ENCODE results near the gene REEP3. TPM values are rescaled to one million over a fixed set of nuclear protein-coding genes. Genes with fewer than 3 reads are reported as not detected.

The REEP3 gene
- total and polyA plus RNA-seq, 2 of the 8 experiments (the other 6 are each of a cell fraction or from before 2014, with no cell fraction given), result 5.8 to 31.5 TPM

GRCh38 chr10:63515002-63515763 is 6.0 kb upstream of the REEP3 start:
- Histone ChIP-seq H3K14ac (ENCODE audit: insufficient read length) (no peak overlapping the region), H3K56ac (replicated peaks; ENCODE audit: insufficient read length, low read depth, low read length) (no peak overlapping the region), H3K27me3 (replicated peaks in 1 of 4; ENCODE audit: control insufficient read depth in 3 of 4, extremely low read depth in 1 of 4, insufficient read depth in 3 of 4, low read length in 3 of 4) (no peaks in the 10 kb centered on the region), H3K36me3 (ENCODE audit: control insufficient read depth in 2 of 4, insufficient read depth in 4 of 4, low read length in 3 of 4) (no peaks in the 10 kb centered on the region), H3K23ac (ENCODE audit: insufficient read length) (no peak overlapping the region), H3K27ac (ENCODE audit: low read depth, low read length) (peak overlapping the region; percentile 88), H4K20me1 (replicated peaks in 1 of 2; ENCODE audit: control insufficient read depth in 1 of 2, insufficient read depth in 2 of 2, low read length in 2 of 2) (no peaks in the 10 kb centered on the region), H3K9me3 (ENCODE audit: insufficient read depth in 2 of 2, low read depth in 1 of 2, low read length in 1 of 2) (no peaks in the 10 kb centered on the region; a peak in 1 of 4 replicates), H2AK5ac (ENCODE audit: low read depth, low read length) (no peak overlapping the region), H3K4me2 (ENCODE audit: insufficient read depth in 1 of 2, low read depth in 2 of 2, low read length in 2 of 2) (peak overlapping the region; percentile 48 to 57), H3K4me1 (replicated peaks in 1 of 4; ENCODE audit: control insufficient read depth in 3 of 4, insufficient read depth in 4 of 4, low read length in 3 of 4) (peaks cover 2 to 17% (median 14%) of the 10 kb centered on the region in 4 experiments; a peak in 6 of 7 replicates), H2BK12ac (ENCODE audit: low read depth, low read length) (peak overlapping the region; percentile 71; the same call in 1 of the 2 replicates), H3K4ac (replicated peaks; ENCODE audit: insufficient read length, low read depth, low read length) (peak overlapping the region; percentile 27), H4K8ac (ENCODE audit: extremely low read depth, insufficient read depth, low read length) (no peak overlapping the region), H2BK15ac (ENCODE audit: low read length) (no peak overlapping the region), H4K91ac (replicated peaks; ENCODE audit: insufficient read length, low read length) (peak overlapping the region; percentile 61), H2BK120ac (replicated peaks; ENCODE audit: low read depth, low read length) (peak overlapping the region; percentile 65), H3K4me3 (ENCODE audit: extremely low read depth in 1 of 4, insufficient read depth in 2 of 4, low read depth in 3 of 4, low read length in 4 of 4) (peak overlapping the region in 1 of 4 experiments; percentile 43; a peak in 3 of 8 replicates), H4K5ac (ENCODE audit: insufficient read length, low read depth, low read length) (peak overlapping the region; percentile 26), H3K79me2 (ENCODE audit: control insufficient read depth in 1 of 2, insufficient read depth in 2 of 2, low read length in 2 of 2) (peaks cover 11 to 86% of the 10 kb centered on the region in 2 experiments), H2BK5ac (ENCODE audit: low read depth, low read length) (peak overlapping the region; percentile 73), H3K18ac (ENCODE audit: extremely low read depth, low read length) (no peak overlapping the region; the same call in 1 of the 2 replicates), H3K79me1 (ENCODE audit: low read depth, low read length) (no peaks in the 10 kb centered on the region), H3K9ac (replicated peaks in 1 of 4; ENCODE audit: extremely low read depth in 1 of 4, low read depth in 3 of 4, low read length in 3 of 4) (peak overlapping the region in 2 of 4 experiments; percentile 7 to 37; a peak in 1 of 7 replicates), H3K23me2 (ENCODE audit: low read depth, low read length) (no peaks in the 10 kb centered on the region; the same call in 1 of the 2 replicates), H2BK20ac (ENCODE audit: low read length) (no peak overlapping the region), H2AFZ (ENCODE audit: low read length) (no peak overlapping the region)
- CTCF ChIA-PET (ENCODE audit: partially characterized antibody), result interaction anchor here (0.6 to 2.9 kb wide), 7 partner anchors 11 to 763 kb away, joined by 3 to 10 read pairs (median 3); no protein-coding TSS in a partner anchor
- DNase-seq (ENCODE audit: low read depth in 1 of 2, low spot score in 2 of 2), result peak in 1 of 2 experiments; percentile 59
- 21% methylated on average over 5 of the region's 5 CpGs; no CpG with 5 or more reads in 1 of the 2 experiments for WGBS, 2 experiments (ENCODE audit: extremely low coverage in 1 of 2, insufficient coverage in 1 of 2, insufficient read length in 1 of 2, insufficient replicate concordance in 2 of 2, low coverage in 1 of 2, low lambda C conversion rate in 2 of 2, missing lambda C conversion rate in 1 of 2)
- POLR2A ChIA-PET (ENCODE audit: partially characterized antibody), result interaction anchor here (0.6 to 5.4 kb wide), 14 partner anchors 11 to 246 kb away, joined by 3 to 49 read pairs (median 4); partner anchors contain the start of gene JMJD1C
- peak; percentile 82 for FAIRE-seq
- TF ChIP-seq RFX5 (IDR thresholded peaks at IDR 0.05; ENCODE audit: borderline replicate concordance, low read depth, low read length) (no peak), SIX5 (IDR thresholded peaks at IDR 0.05; ENCODE audit: low read depth, low read length) (no peak), ASH2L (IDR thresholded peaks at IDR 0.05; ENCODE audit: low read length) (no peak), SP1 (IDR thresholded peaks at IDR 0.05; ENCODE audit: low read depth, low read length) (peak; percentile 53; the same call in 1 of the 2 replicates), HDAC2 (IDR thresholded peaks at IDR 0.05; ENCODE audit: borderline replicate concordance in 1 of 2, low read depth in 2 of 2, low read length in 2 of 2) (peak in 1 of 2 experiments; percentile 75; a peak in 1 of 4 replicates), BCL11A (IDR thresholded peaks at IDR 0.05; ENCODE audit: low read depth in 2 of 2, low read length in 2 of 2) (no peak), MAX (IDR thresholded peaks at IDR 0.05) (peak; percentile 24; the same call in 1 of the 2 replicates), CHD1 (IDR thresholded peaks at IDR 0.05; ENCODE audit: low read depth, low read length) (no peak; the same call in 1 of the 2 replicates), SUZ12 (IDR thresholded peaks at IDR 0.05; ENCODE audit: low read length) (no peak), TEAD4 (IDR thresholded peaks at IDR 0.05; ENCODE audit: low read depth, low read length) (peak; percentile 92), SP4 (IDR thresholded peaks at IDR 0.05; ENCODE audit: low read length) (no peak), CEBPB (IDR thresholded peaks at IDR 0.05; ENCODE audit: low read depth, low read length) (no peak)

Data from H1 (cell line).